Measurements from ENCODE around the gene TRPM1.

- TF ChIP-seq BHLHE40 (IDR thresholded peaks at IDR 0.05; ENCODE audit: borderline replicate concordance) (no peak), FOXM1 (IDR thresholded peaks at IDR 0.05; ENCODE audit: borderline replicate concordance) (no peak), ELF4 (IDR thresholded peaks at IDR 0.05) (no peak), FOXA1 (IDR thresholded peaks at IDR 0.05) (no peak), SP1 (IDR thresholded peaks at IDR 0.05) (no peak), SUZ12 (IDR thresholded peaks at IDR 0.05) (no peak), ZNF384 (IDR thresholded peaks at IDR 0.05) (no peak)
Measured at GRCh38 chr15:31104003-31104402, 2.5 kb upstream of the TRPM1 start.

Measured in HEK293T (cell line).